K562 (cell line): ENCODE results near the gene ARFRP1. TPM values are rescaled to one million over a fixed set of nuclear protein-coding genes. Genes with fewer than 3 reads are reported as not detected.

Experiments
- GATAD2B ChIP-seq: fragments of 450-650 bp; IDR thresholded peaks from 2 replicates; pipeline ENCODE4 v1.6.1; 2017; ENCODE audit warnings: mild to moderate bottlenecking, borderline replicate concordance
- KAT2B ChIP-seq: IDR thresholded peaks from one replicate; pipeline ENCODE4 v1.6.1; 2012; ENCODE audit warnings: low read depth, mild to moderate bottlenecking, control low read depth, inconsistent platforms, low read length, moderate library complexity
- KLF6 ChIP-seq: fragments of 250-450 bp; sonication (Bioruptor Pico); IDR thresholded peaks from 2 replicates; pipeline ENCODE4 v1.4.0; 2020; ENCODE audit warnings: mild to moderate bottlenecking, moderate library complexity, borderline replicate concordance
- MAFG ChIP-seq: fragments of 450-650 bp; conservative IDR thresholded peaks from 2 replicates; pipeline ENCODE4 v1.6.1; 2016; ENCODE audit warnings: missing genetic modification characterization, missing compliant biosample characterization
- NCOA6 ChIP-seq: fragments of 450-650 bp; IDR thresholded peaks from 2 replicates; pipeline ENCODE4 v1.6.1; 2017; ENCODE audit warnings: mild to moderate bottlenecking
- NUFIP1 ChIP-seq: fragments of 450-650 bp; IDR thresholded peaks from 2 replicates; pipeline ENCODE4 v1.6.1; 2018; ENCODE audit not compliant: partially characterized antibody
- PYGO2 ChIP-seq: fragments of 450-650 bp; IDR thresholded peaks from 2 replicates; pipeline ENCODE4 v1.6.1; 2016; ENCODE audit warnings: mild to moderate bottlenecking, missing genetic modification characterization, moderate library complexity, missing compliant biosample characterization
- SUPT5H ChIP-seq: fragments of 450-650 bp; IDR thresholded peaks from 2 replicates; pipeline ENCODE4 v1.6.1; 2016
- TOE1 ChIP-seq, 2 experiments: fragments of 450-650 bp in 1 of 2; sonication (generic) in 1 of 2; formaldehyde crosslinking in 1 of 2; IDR thresholded peaks; 2 replicates each; pipeline versions ENCODE4 v1.7.1 to v1.8.0; 2016 to 2022; ENCODE audit warnings: borderline replicate concordance in 2 of 2, mild to moderate bottlenecking in 2 of 2, antibody characterized with exemption in 1 of 2, inconsistent platforms in 1 of 2, low read depth in 1 of 2, missing genetic modification reagents in 1 of 2, moderate library complexity in 1 of 2
- ZBED1 ChIP-seq: IDR thresholded peaks from 2 replicates; pipeline ENCODE4 v1.6.1; 2014
- ZNF133 ChIP-seq: fragments of 250-450 bp; sonication (Bioruptor Pico); IDR thresholded peaks from 2 replicates; pipeline ENCODE4 v1.4.0; 2020; ENCODE audit warnings: mild to moderate bottlenecking
- ZNF197 ChIP-seq: fragments of 200-800 bp; sonication (Bioruptor generic); IDR thresholded peaks from 2 replicates; pipeline ENCODE4 v1.6.1; 2016; ENCODE audit warnings: low read depth, missing genetic modification characterization, missing compliant biosample characterization
- ZNF449 ChIP-seq: fragments of 250-450 bp; sonication (Bioruptor Pico); IDR thresholded peaks from 2 replicates; pipeline ENCODE4 v1.8.0; 2022; ENCODE audit warnings: moderate library complexity, mild to moderate bottlenecking, inconsistent platforms
- ZNF76 ChIP-seq: fragments of 250-450 bp; sonication (Bioruptor Pico); IDR thresholded peaks from 2 replicates; pipeline ENCODE4 v1.4.0; 2020; ENCODE audit warnings: mild to moderate bottlenecking, moderate library complexity, borderline replicate concordance
- ZNF764 ChIP-seq: fragments of 250-450 bp; sonication (Bioruptor Pico); IDR thresholded peaks from 2 replicates; pipeline ENCODE4 v1.4.0; 2020; ENCODE audit warnings: low read depth, mild to moderate bottlenecking, moderate library complexity
- polyA plus RNA-seq, 8 experiments: library from polyadenylated mRNA; depleted of rRNA in 4 of 8; stranded (reverse) in 5 of 8; unstranded in 3 of 8; fragments of >200 nt; fragmentation: Nextera tagmentation in 2 of 8; fragmentation: Illumina TruSeq in 1 of 8; extraction: Ambion mirVana in 2 of 8; extraction: Trizol in 1 of 8; gene quantifications; 2 replicates each; pipeline versions ENCODE4 v1.2.1 to v1.2.3, GENCODE V29; 2011 to 2014; ENCODE audit warnings: inconsistent platforms in 1 of 8, missing spikeins in 1 of 8
- total RNA-seq, 7 experiments: library from RNA; depleted of rRNA in 6 of 7; stranded (reverse); fragments of >200 nt in 6 of 7; fragmentation: Illumina TruSeq in 2 of 7; extraction: Trizol in 2 of 7; gene quantifications; 2 replicates each; pipeline versions ENCODE4 v1.2.1 to v1.2.3, GENCODE V29; 2011 to 2021; ENCODE audit warnings: low replicate concordance in 1 of 7
- TF ChIP-seq, protein P1 (sequence below): sonication (generic); formaldehyde crosslinking; IDR thresholded peaks from 2 replicates; pipeline ENCODE4 v1.8.0; 2022; ENCODE audit warnings: missing genetic modification reagents, mild to moderate bottlenecking, moderate library complexity, borderline replicate concordance

ARFRP1 gene
- total and polyA plus RNA-seq, 9 of the 15 experiments (the other 6 are each of a cell fraction or from before 2014, with no cell fraction given) = 2.2 to 78.9 (median 37.3) TPM

DNA sequence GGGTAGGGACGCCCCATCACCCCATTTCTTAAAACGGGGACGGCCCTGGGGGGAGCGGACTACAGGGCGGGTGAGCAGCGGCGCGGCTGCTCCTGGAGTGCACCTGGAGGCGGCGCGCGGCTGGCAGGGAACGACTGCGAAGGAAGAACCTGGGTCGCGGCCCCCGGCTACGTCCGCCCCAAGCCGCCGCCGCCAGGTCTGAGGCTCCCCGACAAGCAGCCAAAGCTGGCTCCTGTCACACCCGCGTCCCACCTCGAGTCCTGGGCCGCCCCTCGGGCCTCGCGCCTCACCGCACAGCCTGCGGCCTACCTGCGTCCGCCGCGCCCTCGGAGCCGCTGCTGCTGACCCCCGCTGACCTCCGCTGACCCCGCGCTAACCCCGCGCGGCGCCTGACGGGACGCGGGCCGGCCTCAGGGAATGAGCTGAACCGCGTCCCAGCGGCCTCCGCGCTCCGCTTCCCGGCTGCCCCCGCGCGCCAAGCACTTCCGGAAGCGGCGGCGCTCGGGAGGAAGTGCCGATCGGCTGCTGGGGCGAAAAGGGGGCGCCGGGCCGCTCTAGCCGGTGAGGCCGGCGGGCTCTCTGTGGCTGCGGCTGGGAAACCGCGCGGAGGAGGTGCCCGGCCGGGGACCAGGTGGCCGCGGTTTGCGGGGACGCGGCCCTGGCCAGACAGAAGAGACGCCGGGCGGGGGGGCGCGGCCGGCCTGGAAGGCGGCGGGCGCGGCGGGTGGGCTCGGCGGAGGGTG is at the start of gene ARFRP1, which contains the start of gene ZGPAT (continued):
- TF ChIP-seq ZNF197 (0 out of 2 replicates have a peak, but pooled peaks have one; percentile 45), ZNF449 (no peak), KAT2B (no peak), ZBED1 (no peak), KLF6 (CRISPR knock-in tag) (no peak), ZNF764 (CRISPR knock-in tag) (no peak), PYGO2 (tag) (no peak), MAFG (tag) (no peak), NCOA6 (no peak), ZNF133 (CRISPR knock-in tag) (no peak), ZNF76 (CRISPR knock-in tag) (peak; percentile 83; the same call in 1 of the 2 replicates), NUFIP1 (no peak), GATAD2B (peak; percentile 87), TOE1 (IDR thresholded peaks at IDR 0.05; ENCODE audit: borderline replicate concordance) (no peak), TOE1 (CRISPR knock-in tag; IDR thresholded peaks at IDR 0.05; ENCODE audit: borderline replicate concordance, low read depth) (no peak), SUPT5H (peak; percentile 61)
- TF ChIP-seq, protein P1, sequence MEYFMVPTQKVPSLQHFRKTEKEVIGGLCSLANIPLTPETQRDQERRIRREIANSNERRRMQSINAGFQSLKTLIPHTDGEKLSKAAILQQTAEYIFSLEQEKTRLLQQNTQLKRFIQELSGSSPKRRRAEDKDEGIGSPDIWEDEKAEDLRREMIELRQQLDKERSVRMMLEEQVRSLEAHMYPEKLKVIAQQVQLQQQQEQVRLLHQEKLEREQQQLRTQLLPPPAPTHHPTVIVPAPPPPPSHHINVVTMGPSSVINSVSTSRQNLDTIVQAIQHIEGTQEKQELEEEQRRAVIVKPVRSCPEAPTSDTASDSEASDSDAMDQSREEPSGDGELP = peak; percentile 96
